Tibial nerve (tissue), 3 donors: ENCODE measurements around the gene EIF3B.

Experiments
- POLR2A ChIP-seq, 2 donors: fragments of 450-650 bp; IDR thresholded peaks; one replicate each; pipeline ENCODE4 v1.6.1; 2017; ENCODE audit warnings: antibody characterized with exemption in 2 of 2, mild to moderate bottlenecking in 2 of 2, moderate library complexity in 2 of 2
- TF ChIP-seq, protein P1 (sequence below), 5 experiments: fragments of 200-600 bp in 3 of 5; fragments of 450-650 bp in 2 of 5; sonication (generic) in 3 of 5; IDR thresholded peaks; one replicate each; pipeline ENCODE4 v1.5.1; 2016 to 2019; ENCODE audit warnings: antibody characterized with exemption in 5 of 5, mild to moderate bottlenecking in 3 of 5, moderate library complexity in 2 of 5

DNA sequence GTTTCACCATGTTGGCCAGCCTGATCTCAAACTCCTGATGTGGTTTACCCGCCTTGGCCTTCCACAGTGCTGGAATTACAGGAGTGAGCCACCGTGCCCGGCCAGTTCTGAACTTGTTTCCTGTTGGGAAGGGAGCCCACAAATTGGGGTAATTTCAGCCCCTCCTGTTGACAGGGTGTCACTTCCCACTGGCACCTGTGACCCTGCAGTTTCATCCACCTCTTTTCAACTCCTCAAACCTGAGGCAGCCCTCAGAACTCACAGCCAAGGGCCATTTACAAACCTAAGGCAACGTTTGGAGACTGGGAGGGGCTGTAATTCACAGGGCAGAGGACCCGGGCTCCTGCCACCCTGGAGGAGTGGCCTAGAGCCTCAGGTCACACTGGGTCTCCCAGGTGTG is 26.6 kb downstream of the EIF3B start:
- TF ChIP-seq, protein P1, sequence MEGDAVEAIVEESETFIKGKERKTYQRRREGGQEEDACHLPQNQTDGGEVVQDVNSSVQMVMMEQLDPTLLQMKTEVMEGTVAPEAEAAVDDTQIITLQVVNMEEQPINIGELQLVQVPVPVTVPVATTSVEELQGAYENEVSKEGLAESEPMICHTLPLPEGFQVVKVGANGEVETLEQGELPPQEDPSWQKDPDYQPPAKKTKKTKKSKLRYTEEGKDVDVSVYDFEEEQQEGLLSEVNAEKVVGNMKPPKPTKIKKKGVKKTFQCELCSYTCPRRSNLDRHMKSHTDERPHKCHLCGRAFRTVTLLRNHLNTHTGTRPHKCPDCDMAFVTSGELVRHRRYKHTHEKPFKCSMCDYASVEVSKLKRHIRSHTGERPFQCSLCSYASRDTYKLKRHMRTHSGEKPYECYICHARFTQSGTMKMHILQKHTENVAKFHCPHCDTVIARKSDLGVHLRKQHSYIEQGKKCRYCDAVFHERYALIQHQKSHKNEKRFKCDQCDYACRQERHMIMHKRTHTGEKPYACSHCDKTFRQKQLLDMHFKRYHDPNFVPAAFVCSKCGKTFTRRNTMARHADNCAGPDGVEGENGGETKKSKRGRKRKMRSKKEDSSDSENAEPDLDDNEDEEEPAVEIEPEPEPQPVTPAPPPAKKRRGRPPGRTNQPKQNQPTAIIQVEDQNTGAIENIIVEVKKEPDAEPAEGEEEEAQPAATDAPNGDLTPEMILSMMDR (IDR thresholded peaks at IDR 0.05), result no peak
- TF ChIP-seq POLR2A (IDR thresholded peaks at IDR 0.05), result no peak
